ENCODE results near the gene DNAH6. TPM values are rescaled to one million over a fixed set of nuclear protein-coding genes. Genes with fewer than 3 reads are reported as not detected.
A peak's percentile ranks its signal among the peaks of the same experiment; 100 is the strongest.
"Not testable (repeated sequence)": the region's sequence is repeated elsewhere in the genome, so short reads cannot be mapped to it uniquely, and the experiment has no call there.

Gene DNAH6, protein sequence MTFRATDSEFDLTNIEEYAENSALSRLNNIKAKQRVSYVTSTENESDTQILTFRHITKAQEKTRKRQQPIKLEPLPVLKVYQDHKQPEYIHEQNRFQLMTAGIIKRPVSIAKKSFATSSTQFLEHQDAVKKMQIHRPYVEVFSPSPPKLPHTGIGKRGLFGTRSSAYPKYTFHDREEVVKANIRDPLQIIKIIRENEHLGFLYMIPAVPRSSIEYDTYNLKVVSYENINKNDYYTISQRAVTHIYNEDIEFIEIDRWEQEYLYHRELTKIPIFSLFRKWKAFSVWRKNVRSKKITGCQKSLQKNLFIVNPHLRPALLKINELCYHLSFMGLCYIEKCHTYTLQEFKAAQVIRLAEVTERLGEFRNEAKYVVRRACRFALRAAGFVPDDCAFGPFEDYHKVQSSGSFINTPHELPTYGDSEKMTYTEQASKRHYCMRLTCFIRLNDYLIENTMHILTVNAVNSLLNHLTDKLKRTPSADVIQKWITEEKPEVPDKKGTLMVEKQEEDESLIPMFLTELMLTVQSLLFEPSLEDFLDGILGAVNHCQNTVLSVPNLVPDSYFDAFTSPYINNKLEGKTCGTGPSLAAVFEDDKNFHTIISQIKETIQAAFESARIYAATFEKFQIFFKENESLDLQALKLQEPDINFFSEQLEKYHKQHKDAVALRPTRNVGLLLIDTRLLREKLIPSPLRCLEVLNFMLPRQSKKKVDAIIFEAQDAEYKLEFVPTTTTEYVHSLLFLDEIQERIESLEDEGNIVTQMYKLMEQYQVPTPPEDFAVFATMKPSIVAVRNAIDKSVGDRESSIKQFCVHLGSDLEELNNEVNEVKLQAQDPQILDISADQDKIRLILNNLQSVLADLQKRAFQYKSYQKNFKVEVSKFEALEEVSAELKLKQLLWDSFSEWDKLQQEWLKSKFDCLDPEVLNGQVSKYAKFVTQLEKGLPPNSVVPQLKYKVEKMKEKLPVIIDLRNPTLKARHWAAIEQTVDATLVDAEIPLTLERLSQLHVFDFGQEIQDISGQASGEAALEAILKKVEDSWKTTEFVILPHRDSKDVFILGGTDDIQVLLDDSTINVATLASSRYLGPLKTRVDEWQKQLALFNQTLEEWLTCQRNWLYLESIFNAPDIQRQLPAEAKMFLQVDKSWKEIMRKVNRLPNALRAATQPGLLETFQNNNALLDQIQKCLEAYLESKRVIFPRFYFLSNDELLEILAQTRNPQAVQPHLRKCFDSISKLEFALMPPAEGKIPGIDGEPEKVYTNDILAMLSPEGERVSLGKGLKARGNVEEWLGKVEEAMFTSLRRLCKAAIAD (N-terminal part only)
- total RNA-seq, result under 1 TPM; 0.03 to 0.19 (median 0.11) TPM

DNA sequence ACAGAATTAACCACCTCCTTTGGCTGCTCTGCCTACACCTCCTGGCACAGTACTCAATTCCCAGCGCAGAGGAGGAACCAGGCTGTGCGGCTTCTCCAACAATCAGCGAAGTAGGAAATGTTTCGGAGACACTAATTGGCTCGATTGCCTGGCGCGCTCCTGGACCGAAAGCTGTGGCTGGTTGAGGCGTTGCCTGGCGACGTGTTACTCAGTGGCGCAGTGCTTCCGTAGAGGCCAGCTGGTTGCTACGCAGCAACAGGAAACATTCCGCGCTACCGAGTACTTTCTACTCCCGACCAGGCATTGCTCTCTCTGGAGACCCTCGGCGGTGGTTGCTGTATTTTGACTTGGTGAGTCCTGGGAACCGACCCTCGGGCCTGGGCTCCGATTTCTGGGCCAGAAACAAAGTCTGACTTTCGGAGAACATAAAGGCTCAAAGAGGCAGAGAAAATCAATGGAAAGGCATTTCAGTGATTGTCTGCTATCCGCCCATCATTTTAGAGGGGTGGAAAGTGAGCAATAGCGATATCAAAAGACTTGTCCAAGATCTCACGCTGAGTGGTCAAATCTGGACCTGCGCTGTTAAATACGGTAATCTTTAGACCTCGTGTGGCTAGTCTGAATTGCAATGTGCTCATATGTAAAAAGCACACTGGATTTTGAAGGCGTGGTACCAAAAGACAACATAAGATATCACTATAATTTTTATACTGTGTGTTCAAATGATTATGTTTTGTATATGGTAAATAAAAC is at the start of gene DNAH6:
Gene DNAH6, plus strand, starts transcription at position 265 of the 753 bp plus-strand sequence. CDS start 1,329 bp downstream, outside the sequence.
- Mint-ChIP-seq H3K4me3 (peak within 1 kb of the TSS; percentile 86), H3K27me3 (ENCODE audit: low read depth) (peaks cover 5% of the 10 kb centered on the region), H3K36me3 (ENCODE audit: insufficient read depth) (no peaks in the 10 kb centered on the region), H3K4me1 (ENCODE audit: low read depth) (peaks cover 24% of the 10 kb centered on the region), H3K9me3 (peaks cover 9% of the 10 kb centered on the region)
- DNase-seq (peak; percentile 75), ATAC-seq (peak; percentile 100)

DNA sequence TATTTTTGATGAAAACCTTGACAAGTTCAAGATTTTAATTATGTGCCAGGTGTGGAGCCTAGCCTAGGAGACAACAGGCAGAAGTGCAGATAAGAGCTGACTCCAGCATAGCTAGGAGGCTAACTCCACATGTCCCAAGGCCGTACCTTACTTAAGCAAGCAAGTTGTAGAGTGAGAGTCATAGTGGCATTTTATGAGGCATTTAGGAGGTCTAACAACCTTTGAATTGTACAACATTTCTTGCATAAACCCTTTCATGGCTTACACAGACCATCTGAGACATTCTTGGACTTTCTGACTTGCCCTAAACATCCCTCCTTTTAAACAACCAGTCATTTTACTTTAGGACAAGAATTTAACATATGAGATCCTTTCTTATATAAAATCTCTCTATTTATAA is 48.9 kb upstream of the DNAH6 start:
- peaks cover 3% of the 10 kb centered on the region for H3K36me3 Mint-ChIP-seq (ENCODE audit: insufficient read depth)
- no peak overlapping the region for H3K4me3 Mint-ChIP-seq
- H3K9me3 Mint-ChIP-seq, result peaks cover 13% of the 10 kb centered on the region
- ATAC-seq, result no peak
- no peaks in the 10 kb centered on the region for H3K27me3 Mint-ChIP-seq (ENCODE audit: low read depth)
- no peaks in the 10 kb centered on the region for H3K4me1 Mint-ChIP-seq (ENCODE audit: low read depth)
- no peak for DNase-seq

DNA sequence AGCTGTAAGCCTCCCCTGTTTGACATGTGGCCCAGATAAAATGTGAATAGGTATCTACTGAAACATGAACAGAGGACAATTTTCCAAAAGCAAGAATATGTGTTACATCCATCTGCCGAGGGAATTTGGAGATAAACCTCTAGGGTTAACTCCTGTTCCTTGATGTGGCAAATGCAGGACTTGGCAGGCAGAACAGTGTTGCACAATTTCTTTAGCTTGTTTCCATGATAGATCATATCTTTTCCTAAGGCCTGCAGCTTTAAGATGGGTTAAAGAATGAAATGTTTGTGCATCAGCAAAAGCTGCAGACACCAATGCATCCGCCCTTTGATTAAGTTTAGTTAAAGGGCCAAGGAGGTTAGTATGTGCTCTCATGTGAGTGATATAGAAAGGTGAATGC is 43.9 kb upstream of the DNAH6 start:
- H3K36me3 Mint-ChIP-seq (ENCODE audit: insufficient read depth); H3K27me3 Mint-ChIP-seq (ENCODE audit: low read depth); H3K4me3 Mint-ChIP-seq; DNase-seq; ATAC-seq; H3K4me1 Mint-ChIP-seq (ENCODE audit: low read depth): not testable (repeated sequence)
- peaks cover 11% of the 10 kb centered on the region for H3K9me3 Mint-ChIP-seq

DNA sequence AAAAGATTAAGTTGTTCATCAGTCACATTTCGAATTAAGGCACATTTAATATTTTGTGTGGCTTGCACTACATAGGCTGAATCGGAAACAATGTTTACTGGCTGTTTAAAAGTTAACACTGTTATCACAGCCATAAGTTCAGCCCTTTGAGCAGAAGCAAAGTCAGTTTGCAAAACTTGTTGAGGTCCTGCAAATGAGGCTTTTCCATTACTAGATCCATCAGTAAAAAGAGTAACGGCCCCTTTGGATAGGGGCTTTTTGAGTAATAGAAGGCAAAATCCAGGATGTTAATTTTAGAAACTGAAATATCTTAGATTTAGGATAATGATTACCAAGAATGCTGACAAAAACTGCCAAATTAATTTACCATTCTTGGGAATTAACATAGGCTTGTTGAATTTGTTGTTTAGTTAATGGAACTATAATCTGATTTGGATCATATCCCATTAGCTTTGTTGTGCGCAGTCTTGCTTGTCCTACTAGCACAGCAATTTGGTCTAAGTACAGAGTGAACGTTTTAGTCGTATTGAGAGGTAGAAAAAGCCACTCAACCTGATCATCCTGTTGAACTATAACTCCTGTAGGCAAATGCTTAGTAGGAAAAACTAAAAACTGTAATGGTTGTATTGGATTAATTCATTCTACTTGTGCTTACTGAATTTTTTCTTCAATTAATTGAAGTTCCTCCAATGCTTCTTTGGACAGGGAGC is 43.3 kb upstream of the DNAH6 start:
- H3K27me3 Mint-ChIP-seq (ENCODE audit: low read depth), result no peaks in the 10 kb centered on the region
- peaks cover 10% of the 10 kb centered on the region for H3K9me3 Mint-ChIP-seq
- H3K4me3 Mint-ChIP-seq, result no peak overlapping the region
- DNase-seq, result no peak
- H3K36me3 Mint-ChIP-seq (ENCODE audit: insufficient read depth), result peaks cover 5% of the 10 kb centered on the region
- no peaks in the 10 kb centered on the region for H3K4me1 Mint-ChIP-seq (ENCODE audit: low read depth)
- ATAC-seq, result no peak

DNA sequence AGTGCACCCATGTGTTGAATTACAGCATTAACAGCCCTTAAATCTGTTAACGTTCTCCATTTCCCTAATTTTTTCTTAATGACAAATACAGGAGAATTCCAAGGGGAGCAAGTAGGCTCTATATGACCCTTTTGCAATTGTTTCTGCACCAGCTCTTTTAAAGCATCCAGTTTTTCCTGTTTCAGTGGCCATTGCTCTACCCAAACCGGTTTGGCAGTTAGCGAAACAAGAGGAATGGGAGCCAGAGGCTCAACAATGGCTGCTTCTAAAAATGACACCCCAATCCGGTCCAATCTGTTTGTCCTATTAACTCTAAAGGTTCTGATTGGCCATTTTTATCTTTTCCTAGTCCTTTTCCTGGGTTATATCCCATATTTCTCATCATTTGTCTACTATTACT is 42.1 kb upstream of the DNAH6 start:
- Mint-ChIP-seq H3K4me1 (ENCODE audit: low read depth) (no peaks in the 10 kb centered on the region), H3K4me3 (no peak overlapping the region), H3K36me3 (ENCODE audit: insufficient read depth) (peaks cover 5% of the 10 kb centered on the region), H3K9me3 (peaks cover 10% of the 10 kb centered on the region), H3K27me3 (ENCODE audit: low read depth) (no peaks in the 10 kb centered on the region)
- no peak for ATAC-seq
- no peak for DNase-seq

DNA sequence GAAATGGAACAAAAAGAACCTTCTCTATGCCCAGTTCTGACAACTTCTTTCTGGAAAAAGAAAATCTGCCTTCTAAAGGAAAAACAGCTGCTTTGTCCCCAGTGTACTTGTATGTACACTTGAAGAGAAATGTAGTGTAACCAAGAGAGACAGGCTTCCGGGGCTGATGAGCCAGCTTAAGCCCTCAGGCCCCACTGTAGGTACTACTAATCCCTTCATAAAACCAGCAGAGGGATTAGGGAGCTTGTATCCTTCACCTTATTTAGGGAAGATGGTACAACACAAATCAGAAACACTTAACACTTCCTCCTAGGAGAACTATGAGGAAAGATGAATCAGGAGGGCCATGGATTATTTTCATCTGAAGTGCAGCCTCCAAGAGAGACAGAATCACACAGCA is 38.4 kb upstream of the DNAH6 start:
- Mint-ChIP-seq H3K27me3 (ENCODE audit: low read depth) (no peaks in the 10 kb centered on the region), H3K9me3 (peaks cover 10% of the 10 kb centered on the region), H3K4me1 (ENCODE audit: low read depth) (peaks cover 17% of the 10 kb centered on the region), H3K4me3 (no peak overlapping the region), H3K36me3 (ENCODE audit: insufficient read depth) (peaks cover 5% of the 10 kb centered on the region)
- ATAC-seq (no peak), DNase-seq (no peak)

DNA sequence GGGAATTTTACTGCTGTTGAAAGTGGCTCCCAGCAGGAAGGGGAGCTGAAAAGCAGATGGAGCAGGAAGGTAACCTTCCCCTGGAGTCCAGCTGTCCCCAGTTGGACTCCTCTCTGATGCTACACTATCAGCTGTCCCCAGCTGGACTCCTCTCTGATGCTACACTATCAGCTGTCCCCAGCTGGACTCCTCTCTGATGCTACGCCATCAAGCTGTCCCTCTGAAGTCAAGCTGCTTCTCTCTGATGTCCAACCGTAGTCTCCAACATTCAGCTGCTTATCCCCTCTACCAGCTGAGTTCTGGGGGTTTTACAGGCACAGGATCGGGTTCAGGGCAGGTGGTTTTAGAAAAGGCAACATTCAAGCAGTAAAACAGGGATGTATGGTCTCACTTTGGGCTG is 37.4 kb upstream of the DNAH6 start:
- ATAC-seq, result no peak
- Mint-ChIP-seq H3K4me3 (no peak overlapping the region), H3K4me1 (ENCODE audit: low read depth) (peaks cover 17% of the 10 kb centered on the region), H3K9me3 (peaks cover 10% of the 10 kb centered on the region), H3K27me3 (ENCODE audit: low read depth) (no peaks in the 10 kb centered on the region), H3K36me3 (ENCODE audit: insufficient read depth) (peaks cover 5% of the 10 kb centered on the region)
- DNase-seq, result no peak

DNA sequence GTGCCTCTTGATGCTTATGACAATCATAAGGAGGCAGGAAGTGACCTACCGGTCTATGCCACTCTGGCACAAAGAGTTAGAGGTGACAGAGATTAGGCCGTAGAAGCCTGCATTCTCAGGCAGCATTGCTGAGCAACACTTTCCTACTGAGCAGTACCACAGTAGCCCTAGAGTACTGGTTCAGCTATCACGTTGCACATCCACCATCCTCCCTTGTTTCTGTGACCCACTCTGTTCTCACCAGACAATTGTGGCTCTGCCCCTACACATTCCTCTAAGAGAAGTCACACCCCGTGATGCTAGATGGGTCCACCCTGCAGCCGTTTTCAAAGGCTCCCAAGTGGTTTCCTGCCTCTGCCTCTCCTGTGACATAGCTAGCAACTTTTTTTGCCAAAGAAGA is 34.6 kb upstream of the DNAH6 start:
- H3K4me1 Mint-ChIP-seq (ENCODE audit: low read depth), result peaks cover 17% of the 10 kb centered on the region
- ATAC-seq (peak; percentile 71 to 80), DNase-seq (peak; percentile 4)
- no peak overlapping the region for H3K4me3 Mint-ChIP-seq
- peaks cover 6% of the 10 kb centered on the region for H3K9me3 Mint-ChIP-seq
- H3K36me3 Mint-ChIP-seq (ENCODE audit: insufficient read depth), result peaks cover 3% of the 10 kb centered on the region
- no peaks in the 10 kb centered on the region for H3K27me3 Mint-ChIP-seq (ENCODE audit: low read depth)

DNA sequence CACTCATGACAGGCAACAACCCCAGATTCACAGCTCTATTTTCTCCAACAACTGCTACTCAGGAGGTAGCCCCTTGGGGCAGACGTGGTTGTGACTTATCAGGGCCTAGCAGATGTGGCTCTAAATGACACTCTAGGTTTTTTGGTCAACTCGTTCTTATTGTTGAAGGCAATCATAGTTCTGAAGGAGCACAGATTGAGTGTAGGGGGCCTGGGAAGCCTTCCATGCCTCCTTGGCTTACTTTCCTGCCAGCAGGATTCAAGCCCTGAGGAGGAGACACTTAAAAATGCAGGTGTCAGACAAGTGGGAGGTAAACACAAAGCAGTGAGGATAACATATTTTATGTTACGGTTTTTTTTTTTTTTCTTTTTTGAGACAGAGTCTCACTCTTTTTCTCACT is 33.7 kb upstream of the DNAH6 start:
- Mint-ChIP-seq H3K36me3 (ENCODE audit: insufficient read depth) (peaks cover 3% of the 10 kb centered on the region), H3K4me3 (no peak overlapping the region), H3K9me3 (no peaks in the 10 kb centered on the region), H3K4me1 (ENCODE audit: low read depth) (peaks cover 17% of the 10 kb centered on the region), H3K27me3 (ENCODE audit: low read depth) (no peaks in the 10 kb centered on the region)
- ATAC-seq, result no peak
- DNase-seq, result no peak

DNA sequence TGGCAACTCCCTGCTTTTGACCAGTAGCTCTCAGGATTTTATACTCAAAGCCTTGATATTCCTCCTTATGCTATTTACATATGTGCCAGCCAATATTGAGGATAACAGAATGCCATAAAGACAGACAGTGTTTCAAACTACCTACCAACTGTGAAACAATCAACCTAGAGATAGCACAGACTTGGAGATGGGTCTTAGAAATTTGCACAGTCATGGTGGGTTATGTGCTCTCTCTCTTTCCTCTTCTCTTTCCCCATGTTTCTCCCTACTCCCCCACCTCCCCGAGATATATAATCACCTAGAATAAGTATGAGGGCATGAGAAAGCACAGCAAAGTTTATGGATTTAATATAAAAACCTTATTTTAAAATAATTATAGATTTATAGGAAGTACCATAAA is 33.0 kb upstream of the DNAH6 start:
- Mint-ChIP-seq H3K9me3 (no peaks in the 10 kb centered on the region), H3K27me3 (ENCODE audit: low read depth) (no peaks in the 10 kb centered on the region), H3K4me1 (ENCODE audit: low read depth) (peaks cover 17% of the 10 kb centered on the region), H3K36me3 (ENCODE audit: insufficient read depth) (no peaks in the 10 kb centered on the region), H3K4me3 (no peak overlapping the region)
- ATAC-seq (no peak), DNase-seq (no peak)

DNA sequence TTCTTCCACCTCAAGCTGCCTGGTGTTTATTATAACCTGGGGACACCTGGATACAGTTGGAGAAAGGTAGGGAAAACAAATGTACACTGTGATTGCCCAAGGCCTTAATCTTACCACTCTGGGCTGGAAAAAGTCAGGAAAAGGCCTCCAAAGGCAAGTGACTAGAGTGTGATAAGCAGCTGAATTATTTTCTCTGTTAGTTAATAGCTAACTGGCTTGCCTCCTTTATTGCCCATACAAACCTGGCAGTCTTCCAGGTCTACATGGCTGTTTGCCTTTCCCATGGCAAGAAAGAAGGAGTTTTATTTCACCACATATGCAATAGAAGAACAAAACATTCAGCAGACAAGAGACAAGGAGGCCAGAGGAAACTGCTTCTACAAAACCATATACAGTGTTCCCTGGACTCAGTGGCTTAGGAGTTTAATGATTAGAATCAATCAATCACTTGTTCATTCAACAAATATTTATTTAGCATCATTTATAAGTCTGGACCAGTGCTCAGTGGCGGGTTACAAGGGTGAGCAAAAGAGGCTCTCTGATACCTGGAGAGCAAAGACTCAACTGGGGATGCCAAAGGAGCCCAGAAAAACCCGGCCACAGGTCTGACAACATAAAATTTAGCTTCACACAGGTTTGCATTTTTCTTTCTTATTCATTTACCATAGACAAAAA is 29.7 kb upstream of the DNAH6 start:
- DNase-seq, result no peak
- Mint-ChIP-seq H3K4me3 (no peak overlapping the region), H3K27me3 (ENCODE audit: low read depth) (no peaks in the 10 kb centered on the region), H3K36me3 (ENCODE audit: insufficient read depth) (no peaks in the 10 kb centered on the region), H3K9me3 (no peaks in the 10 kb centered on the region), H3K4me1 (ENCODE audit: low read depth) (peaks cover 10% of the 10 kb centered on the region)
- no peak for ATAC-seq

DNA sequence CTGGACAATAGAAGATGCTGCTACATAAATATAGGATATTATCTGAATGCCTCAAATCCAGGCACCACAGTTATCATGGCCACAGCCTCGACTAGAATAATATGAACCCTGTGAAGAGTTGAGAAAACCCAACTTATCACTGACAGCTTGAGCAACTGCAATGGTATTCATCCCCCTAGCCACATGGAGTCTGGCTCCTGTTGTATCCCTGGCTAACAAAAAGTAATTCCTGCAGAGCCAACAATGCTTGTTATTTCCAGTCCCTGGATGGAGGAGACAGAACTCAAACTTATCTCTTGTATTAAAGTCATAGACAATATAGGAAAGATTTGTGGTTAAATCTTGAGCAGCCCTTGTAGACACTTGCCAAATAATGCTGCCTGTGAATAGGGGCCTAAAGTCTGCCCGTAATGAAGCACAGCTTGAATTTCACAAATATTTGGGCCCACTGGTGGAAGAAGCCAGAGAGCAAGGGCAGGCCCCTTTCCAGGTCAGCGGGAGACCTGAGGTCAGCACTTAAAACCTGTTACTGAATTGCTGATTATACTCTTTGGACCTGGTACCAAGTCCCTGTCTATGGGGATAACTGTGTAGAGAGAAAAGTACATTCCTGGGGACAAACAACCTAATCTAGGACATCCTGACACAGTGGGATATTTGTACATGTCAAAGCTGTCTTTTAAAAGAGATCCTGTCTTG is 28.9 kb upstream of the DNAH6 start:
- no peaks in the 10 kb centered on the region for H3K36me3 Mint-ChIP-seq (ENCODE audit: insufficient read depth)

More for the DNA sequence above, 28.9 kb upstream of the DNAH6 start:
- Mint-ChIP-seq H3K4me1 (ENCODE audit: low read depth) (peaks cover 1% of the 10 kb centered on the region), H3K4me3 (no peak overlapping the region), H3K27me3 (ENCODE audit: low read depth) (no peaks in the 10 kb centered on the region), H3K9me3 (no peaks in the 10 kb centered on the region)
- DNase-seq (no peak), ATAC-seq (no peak)
